Inferior parietal cortex (tissue), 1 donor: Measurements from ENCODE around the gene PTPN1.
"Not testable (repeated sequence)": the region's sequence is repeated elsewhere in the genome, so short reads cannot be mapped to it uniquely, and the experiment has no call there.

ENCODE experiments used
- DNase-seq: peaks from one replicate; pipeline ENCODE4 v3.0.0-alpha.2; 2016; ENCODE audit errors: extremely low spot score

Gene PTPN1

GRCh38 chr20:50608750-50609104 is 98.5 kb downstream of the PTPN1 start:
- no peak for DNase-seq

DNA sequence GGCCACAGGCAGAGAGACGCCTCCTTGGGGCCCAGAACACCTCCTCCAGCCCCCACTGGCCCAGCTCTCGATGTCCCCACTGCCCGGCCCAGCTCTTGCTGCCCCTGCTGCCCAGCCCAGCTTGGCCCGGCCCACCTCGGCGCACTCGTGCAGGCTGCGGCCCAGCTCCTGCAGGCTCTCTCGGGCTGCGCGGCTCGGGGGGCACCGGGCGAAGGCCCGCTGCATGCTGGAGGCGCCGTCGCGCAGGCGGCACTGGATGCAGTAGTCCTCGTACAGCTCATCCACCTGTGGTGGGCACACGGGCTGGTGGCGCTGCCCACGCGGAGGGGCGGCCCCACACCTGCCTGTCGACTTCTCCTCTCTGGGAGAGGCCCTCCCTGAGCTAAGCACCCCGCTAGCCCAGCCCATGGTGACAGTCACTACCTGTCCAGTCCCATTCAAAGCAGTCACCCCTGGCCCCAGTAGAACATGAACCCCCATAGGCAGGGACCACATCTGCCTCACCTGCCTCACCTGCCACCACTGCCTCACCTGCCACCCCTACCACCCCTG is 99.3 kb downstream of the PTPN1 start:
- no peak for DNase-seq

- no peak for DNase-seq
Observed at GRCh38 chr20:50610212-50610718, 100.1 kb downstream of the PTPN1 start.

GRCh38 chr20:50611128-50611810 is 101.1 kb downstream of the PTPN1 start:
- DNase-seq, result no peak

DNA sequence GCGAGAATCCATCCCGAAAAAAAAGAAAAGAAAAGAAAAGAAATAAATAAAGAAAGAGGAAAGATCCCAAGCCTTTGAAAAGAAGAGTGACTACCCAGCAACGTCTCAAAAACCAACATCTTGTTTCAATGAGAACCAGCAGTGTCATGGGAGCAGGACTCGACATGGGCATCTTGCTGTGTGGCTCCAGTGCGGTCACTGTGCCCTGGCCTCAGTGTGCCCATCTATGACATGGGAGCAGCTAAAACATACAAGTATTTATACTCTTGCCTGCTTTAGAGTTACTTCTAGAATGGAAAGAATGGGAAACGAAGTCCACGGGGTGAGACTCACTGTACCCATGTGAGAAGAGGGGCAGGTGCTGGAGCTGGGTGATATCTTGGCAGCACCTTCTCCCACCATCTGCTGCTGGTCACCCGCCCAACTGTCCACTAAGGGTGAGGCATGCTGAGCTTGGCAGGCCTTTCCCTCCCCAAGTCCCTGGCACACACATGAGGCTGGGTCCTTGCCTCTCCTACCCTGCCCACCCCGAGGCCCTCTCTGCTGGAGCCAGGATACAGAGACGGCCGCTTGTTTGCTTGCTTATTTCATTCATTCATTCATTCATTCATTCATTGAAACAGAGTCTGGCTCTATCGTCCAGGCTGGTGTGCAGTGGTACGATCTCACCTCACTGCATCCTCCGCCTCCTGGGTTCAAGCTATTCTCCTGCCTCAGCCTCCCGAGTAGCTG is 103.4 kb downstream of the PTPN1 start:
- no peak for DNase-seq

GRCh38 chr20:50615407-50615806 is 105.2 kb downstream of the PTPN1 start:
- DNase-seq, result no peak

DNA sequence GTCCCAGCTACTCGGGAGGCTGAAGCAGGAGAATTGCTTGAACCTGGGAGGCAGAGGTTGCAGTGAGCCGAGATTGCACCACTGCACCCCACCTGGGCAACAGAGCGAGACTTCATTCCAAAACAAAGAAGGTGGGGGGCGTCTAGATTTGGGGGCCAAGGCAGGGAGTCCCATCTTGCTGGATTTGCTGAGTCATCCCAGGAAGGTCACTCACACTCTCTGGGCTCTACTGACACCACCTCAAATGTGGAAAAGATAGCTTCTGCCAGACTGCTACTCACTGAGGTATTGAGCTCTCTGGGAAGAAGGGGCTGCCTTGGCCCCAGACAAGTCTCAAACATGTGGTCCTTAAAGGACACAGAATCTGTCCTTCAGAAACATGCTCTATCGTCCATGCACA is 106.8 kb downstream of the PTPN1 start:
- no peak for DNase-seq

DNA sequence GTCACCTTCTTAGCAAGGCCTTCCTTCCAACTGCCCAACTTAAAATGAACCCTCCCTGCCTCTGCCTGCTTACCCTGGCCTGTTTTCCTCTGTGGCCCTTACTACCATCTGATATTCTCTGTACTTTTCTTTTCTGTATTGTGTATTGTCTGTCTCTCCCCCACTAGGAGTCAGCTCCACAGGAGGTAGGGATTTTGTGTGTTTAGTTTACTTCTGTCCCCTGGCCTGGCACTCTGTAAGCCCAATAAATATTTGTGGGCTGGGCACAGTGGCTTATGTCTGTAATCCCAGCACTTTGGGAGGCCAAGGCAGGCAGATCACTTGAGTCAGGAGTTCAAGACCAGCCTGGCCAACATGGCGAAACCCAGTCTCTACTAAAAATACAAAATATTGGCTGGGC is 108.4 kb downstream of the PTPN1 start:
- DNase-seq, result no peak

GRCh38 chr20:50620459-50620858 is 110.3 kb downstream of the PTPN1 start:
- DNase-seq, result not testable (repeated sequence)

DNA sequence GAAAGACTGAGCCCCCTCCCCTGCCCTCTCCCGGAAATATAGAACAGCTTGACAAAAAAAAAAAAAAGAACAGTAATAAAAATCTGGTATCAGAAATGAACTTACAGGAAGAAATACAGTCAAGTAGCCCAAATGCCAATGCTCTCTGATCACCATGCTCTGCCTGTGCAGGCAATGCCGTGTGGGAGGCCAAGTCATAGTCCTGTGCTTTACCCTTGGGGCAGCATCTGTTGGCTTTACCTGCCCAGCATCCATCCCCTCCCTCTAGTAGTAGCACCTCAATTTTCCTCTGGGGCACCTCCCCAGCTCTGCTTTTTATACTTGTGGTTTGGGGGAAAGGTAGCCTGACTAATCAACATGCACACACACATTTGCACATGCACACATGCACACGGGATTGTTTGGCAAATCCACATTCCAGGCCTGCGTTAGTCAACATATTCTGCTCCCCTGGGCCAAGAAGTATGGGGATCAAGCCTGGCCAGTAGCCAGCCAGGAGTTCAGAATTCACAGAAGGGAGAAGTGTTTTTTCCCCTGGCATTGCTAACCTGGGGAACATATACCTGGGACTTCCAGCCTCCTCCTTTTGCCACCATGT is 111.0 kb downstream of the PTPN1 start:
- no peak for DNase-seq

DNA sequence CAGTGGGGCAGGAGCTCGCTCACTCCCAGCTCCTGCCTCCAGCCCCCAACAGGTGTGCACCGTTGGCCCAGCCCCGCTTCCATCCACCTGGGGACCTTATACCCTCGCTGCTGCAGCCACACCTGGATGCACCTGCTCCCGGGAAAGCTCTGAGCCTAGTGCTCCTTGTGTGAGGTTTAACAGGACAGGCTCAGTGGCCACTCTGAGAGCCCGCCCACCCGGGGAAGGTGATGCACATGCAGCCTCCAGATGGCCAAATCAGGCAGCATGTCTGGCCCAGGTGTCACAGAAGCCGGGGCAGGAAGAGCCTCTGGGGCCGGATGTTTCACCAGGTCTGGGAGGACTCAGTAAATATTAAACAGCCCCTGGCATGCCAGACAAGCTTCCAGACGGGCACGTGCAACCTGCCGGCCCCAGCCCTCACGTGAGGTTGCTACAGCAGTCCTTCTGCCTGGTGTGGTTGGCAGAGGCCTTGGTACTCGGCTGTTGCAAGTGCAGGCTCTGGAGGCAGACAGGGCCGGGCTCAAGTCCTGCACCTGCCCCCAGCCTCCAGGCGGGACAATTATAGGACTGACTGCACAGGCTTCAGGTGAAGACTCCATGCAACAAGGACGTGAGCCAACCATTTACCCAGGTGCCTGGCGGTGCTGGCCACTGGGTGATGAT is 114.3 kb downstream of the PTPN1 start:
- DNase-seq, result no peak

DNA sequence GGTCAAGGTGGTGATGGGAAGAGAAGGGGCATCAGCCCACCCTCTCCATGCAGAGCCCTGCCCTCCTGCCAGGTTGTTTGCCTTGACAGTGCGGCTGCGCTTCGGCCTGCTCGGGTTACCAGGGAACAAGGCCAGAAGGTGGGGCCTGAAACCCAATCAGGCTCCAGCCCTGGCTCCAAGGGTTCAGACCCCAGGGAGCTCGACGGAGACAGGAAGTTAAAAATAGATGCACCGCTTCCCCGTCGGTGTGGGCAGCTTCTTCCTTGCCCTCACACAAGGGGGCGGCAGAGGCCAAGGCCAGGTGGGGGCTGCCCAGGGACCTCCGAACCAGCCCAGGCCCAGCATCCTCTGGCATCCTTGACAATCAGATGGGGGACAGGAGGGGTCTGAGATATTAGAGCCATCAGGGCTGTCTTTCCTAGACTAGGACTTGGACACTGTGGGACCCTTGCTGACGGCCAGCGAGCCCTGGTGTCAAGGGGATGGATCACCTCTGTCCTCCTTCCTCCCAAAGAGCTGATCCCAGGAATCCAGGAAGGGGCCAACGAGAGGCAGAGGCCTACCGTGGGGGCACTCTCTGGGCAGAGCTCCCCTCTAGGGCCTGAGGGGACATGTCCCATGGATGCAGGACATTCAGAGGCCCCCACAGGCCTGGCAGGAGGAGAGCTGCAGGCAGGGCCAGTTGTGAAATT is 115.9 kb downstream of the PTPN1 start:
- DNase-seq, result no peak

- DNase-seq, result no peak
Observed at GRCh38 chr20:50627747-50628146, 117.6 kb downstream of the PTPN1 start.

GRCh38 chr20:50628332-50628731 is 118.1 kb downstream of the PTPN1 start:
- DNase-seq, result no peak

- no peak for DNase-seq
Observed at GRCh38 chr20:50628853-50629669, 118.9 kb downstream of the PTPN1 start.

DNA sequence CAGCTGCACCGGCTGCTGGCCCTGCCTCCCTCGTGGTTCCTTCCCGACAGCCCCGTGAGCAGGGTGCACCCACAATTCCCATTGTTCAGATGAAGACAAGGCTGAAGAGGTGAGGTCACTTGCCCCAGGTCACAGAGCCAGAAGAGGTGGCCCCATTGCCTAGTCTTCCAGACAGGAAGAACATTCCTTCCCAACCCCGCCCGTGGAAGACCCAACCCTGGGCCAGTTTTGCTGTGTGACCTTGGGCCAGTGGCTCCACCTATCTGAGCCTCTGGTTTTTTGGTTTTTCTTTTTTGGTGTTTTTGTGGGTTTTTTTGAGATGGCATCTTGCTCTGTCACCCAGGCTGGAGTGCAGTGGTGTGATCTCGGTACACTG is 119.5 kb downstream of the PTPN1 start:
- no peak for DNase-seq

DNA sequence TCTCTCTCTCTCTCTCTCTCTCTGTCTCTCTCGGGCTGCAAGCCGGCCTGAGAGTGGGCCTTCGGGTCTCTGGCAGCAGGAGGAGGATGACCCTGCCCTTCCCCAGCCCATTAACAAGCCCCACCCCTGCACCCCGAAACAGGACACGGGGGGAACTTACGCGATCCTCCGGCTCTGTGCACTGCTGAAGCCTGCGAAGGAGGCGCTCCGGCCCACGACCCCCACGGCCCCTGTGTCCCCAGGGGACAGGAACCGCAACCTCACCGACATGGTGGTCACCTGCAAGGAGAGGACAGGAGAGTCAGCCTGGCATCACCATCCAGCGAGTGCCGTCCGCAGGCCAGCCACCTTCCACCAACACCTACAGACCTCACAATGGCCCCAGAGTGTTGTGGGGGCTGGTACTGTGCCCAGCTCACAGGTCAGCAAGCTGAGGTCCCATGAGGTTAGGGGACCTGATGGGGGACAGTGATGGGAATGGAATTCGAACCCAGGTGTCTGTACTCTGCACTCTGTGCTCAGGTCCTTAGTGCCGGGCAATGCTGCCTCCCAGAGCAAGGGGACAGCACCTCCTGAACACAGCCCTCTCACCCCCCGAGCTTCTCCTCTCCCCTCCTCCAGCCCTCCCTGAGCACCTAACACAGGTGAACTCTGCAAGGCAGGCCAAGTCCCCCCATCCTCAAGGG is 120.5 kb downstream of the PTPN1 start:
- DNase-seq, result no peak

DNA sequence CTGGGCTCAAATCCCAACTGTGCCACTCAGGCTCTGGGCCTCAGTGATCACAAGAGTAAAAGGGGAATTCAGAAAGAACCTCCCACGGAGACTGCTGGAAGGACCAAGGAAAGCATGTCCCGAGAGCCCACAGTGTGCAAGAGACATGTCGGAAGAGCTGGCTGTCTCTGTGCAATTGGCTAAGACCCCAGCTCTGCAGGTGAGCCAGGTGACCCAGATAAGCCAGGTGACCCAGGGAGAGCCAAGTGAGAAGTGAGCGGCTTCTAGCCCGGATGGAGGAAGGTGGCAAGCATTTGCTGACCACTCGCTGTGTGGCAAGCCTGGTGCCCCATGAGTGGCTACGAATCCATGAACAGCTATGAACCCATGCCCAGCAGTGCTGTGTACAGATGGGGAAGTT is 122.1 kb downstream of the PTPN1 start:
- DNase-seq, result no peak

DNA sequence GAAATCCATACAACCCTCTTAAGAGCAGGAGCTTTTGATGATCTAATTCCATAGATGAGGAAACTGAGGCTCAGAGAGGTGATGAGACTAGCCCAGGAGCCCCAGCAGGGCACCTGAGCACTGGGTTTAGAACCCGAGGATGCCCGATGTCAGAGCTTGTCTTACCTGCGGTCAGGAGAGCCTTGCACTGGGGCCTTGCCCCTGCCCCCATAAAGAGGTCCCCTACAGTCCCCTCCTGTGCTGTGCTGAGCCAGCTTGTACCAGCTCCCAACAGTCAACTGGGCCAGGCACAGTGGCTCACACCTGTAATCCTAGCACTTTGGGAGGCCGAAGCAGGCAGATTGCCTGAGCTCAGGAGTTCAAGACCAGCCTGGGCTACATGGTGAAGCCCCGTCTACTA is 122.5 kb downstream of the PTPN1 start:
- no peak for DNase-seq

- DNase-seq, result no peak
Observed at GRCh38 chr20:50633361-50633760, 123.2 kb downstream of the PTPN1 start.
